GM18870 (cell line): Measurements from ENCODE around the gene DNAAF5.

Experiments
- ATAC-seq: cut with Tn5 transposase; IDR thresholded peaks from one replicate; pipeline ENCODE4 v1.9.1; 2021; ENCODE audit warnings: moderate library complexity; ENCODE audit not compliant: unreplicated experiment

DNAAF5 gene

DNA sequence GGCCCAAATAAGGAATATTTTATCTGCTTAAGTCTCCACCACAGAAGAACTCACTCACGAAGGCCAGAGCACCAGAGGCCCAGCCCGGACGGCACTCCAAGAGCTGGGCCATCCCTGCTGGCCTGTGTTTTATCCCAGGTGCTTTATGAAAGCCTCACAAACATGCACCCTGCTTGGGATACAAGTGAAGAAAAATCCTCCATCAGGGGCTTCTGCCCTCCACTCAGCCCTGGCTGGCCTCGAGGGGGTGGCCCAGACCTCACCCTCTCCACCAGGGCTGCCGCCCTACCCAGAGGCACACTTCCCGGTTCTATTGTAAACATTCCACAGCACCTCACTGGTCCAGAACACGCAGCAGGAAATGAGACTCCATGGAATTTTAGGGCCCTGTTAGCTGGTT is 19.8 kb upstream of the DNAAF5 start:
- no peak for ATAC-seq

DNA sequence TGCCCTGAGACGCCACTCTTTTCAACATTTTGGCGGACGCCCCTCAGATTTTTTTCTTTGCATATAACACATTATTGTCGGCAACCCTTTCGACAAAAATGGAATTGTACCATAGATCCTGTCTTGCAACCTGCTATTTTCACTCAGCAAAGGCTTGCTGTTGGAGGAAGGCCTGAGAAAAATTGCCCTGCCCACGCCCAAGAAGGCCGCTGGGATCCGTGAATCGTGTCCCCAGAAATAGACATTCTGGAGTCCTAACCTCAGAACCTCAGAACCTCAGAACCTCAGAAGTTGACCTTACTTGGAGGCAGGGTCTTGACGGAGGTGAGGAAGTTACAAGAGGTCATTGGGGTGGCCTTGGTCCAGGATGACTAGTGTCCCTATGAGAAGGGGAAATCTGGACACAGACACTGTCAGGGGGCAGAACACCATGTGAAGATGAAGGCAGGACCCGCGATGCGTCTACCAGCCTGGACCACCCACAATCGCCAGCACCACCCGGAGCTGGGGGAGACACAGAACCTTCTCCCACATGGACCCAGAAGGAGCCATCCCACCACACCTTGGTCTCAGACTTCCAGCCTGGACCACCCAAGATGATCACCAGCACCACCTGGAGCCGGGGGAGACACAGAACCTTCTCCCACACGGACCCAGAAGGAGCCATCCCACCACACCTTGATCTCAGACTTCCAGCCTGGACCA is 19.1 kb upstream of the DNAAF5 start:
- no peak for ATAC-seq

DNA sequence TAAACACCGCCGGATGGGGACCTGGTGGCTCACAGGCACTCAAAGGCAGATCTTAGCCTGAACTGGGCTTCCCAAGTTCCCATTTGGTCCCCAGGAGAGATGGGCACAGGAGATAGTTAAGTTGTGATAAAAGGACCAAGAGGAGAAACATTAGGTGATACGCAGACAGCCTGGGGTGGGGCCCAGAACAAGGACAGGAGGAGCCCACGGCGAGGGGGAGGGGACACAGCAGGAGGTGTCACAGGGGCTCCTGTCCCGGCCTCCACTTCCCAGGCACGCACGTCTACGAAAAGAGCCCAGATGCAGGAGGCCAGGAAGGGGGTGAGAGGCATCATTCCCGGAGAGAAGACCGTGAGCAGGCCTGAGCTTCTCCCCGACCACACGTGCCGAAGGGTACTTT is 16.3 kb upstream of the DNAAF5 start:
- ATAC-seq, result no peak

DNA sequence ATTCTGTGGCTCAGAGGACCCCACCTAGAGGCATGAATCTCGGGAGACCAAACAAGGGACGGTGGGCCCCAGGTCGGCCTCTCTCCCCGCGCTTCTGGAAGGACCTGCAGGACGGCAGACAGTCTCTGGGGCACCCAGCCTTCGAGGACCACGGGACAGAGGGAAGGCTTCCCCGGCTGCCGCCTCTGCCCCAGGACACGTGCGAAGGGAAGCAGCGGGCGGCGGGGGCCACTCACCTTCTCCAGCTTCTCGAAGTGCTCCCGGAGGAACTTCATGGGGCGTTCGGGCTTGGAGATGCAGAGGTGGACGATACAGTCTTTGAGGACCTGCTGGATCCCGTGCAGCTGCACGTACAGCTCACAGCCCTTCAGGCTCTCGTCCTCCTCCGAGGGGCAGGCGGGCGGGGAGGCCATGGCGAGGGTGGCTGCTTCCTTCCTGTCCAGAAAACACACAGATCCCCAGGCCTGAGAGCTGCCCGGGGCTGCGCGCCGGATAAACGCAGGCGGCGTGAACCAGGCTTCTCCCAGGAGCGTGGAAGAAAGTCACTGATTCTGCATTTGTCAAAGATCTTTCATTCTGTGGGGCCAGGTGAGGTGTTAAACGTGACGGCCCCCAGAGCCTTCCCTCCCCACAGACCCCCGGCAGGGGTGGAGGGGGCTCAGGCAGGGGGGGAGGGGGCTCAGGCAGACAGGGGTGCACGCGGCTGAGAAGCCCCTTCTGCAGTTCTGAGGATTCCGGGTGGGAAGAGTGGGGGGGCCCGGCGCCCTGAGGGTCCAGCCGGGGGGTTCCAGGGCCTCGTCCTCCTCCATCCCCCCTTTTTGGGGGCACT is 15.2 kb upstream of the DNAAF5 start:
- ATAC-seq, result no peak

DNA sequence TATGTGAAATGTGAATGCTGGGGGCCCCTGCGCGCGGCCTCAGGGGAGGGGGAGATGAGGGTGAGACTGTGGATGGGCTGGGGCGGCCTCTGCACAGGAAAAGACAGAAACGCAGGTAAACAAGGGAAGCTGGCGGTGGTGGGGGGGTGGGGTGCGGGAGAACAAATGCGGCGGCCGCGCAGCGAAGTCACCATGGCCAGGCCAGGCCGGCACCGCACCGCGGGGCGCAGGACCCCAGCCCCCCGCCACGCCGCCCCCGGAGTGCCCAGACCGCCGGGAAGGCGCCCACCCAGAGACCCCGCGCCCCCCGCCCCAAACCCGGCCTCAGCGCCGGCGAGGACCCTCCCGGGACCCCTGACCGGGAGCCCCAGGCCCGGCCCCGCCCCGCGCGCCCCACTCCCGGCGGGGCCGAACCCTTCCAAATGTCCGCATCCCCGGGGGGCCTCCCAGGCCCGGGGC is 14.5 kb upstream of the DNAAF5 start:
- no peak for ATAC-seq

DNA sequence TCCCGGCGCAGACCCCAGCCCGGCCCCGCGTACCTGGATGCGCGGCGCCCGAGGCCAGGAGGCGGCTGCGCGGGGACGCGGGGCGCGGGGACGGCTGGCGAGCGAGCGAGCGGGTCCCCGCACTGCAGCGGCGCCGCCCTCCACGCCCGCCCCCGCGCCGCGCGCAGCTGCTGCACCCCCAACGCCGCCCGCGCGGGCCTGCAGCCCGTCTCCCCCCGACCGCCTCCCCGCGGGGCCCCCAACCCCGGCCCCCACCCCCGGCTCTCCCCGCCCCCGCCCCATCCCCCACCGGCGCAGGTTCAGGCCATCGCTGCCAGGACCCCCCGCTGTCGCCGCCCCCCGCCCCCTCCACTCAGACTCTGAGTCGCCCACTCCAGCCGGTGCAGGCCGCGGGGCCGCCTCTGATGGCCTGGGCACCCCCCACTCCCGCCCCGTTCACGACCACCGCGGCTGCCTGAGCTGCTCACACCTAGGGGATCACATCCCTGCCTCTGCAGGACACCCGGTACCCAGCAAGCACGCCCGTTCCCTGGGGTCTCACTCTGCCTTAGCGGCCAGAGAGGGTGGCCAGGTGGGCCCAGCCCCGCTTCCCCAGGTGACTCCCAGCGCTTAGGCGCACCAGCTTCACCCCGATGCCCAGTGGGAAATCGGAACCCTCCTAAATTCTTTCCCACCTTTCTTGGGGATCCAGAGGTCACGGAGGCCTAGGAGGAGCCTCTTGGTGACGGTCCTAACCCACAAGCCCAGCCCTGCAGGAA is 13.9 kb upstream of the DNAAF5 start:
- ATAC-seq, result no peak

DNA sequence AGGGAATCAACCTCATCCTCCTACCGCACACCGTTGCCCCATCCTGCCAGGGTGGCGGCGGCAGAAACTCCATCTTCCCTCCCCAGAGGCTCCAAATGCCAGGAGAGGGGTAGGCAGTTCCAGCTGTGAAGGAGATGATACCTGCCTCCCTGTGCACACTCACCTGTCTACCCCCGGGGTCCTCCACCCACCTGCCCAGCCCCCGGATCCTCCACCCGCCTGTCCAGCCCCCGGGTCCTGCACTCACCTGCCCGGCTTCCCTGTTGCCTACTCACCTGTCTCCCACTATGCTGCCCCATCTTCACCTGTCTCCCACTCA is 13.4 kb upstream of the DNAAF5 start:
- ATAC-seq, result no peak

DNA sequence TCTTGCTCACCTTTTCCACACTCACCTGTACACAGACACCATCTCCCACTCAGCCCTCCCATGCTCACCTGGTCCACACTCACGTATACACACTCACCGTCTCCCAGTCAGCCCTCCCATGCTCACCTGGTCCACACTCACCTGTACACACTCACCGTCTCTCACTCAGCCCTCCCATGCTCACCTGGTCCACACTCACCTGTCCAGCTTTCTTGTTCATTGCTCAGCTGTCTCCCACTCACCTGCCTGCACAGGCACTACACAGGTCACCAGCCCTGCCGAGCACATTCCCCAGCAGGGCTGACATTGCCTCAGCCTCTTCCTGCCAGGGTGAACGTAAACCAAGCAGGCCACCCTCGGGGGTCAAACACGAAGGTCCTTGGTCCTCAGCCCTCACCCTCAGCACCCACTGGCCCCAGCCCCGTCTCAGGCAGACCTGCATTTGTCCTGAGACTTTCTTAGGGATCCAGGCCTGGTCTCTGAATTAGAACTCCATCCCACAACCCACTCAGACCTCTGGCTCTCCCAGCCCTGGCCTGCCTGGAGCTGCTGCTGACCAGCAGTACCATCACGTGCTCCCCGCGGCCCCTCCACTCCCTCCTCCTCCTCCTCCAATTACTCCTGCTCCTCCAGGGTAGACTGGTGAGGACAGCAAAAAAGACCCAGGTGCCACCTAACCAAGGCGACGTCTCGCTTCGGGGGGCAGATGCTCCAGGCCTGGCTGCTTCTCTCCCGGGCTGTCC is 12.8 kb upstream of the DNAAF5 start:
- ATAC-seq, result no peak

DNA sequence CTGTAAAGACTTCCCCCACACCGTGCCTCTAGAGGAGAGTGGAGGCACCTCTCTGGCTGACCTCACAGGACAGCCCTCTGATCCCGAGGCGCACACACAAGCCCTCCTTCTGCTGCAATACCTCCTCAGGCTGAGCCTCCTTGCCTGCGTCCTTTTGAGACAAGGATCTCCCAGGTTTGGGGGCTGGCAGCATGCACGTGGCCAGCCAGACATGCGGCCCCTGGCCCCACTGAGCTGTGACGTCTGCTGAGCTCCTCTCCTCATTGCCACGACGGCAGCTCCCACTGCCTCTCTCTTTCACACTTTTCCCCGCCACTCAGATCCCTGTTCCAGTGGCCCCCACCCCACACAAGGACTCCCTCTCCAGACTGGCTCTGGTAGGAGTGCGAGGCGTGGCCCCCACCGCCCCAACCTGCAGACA is 12.2 kb upstream of the DNAAF5 start:
- no peak for ATAC-seq

DNA sequence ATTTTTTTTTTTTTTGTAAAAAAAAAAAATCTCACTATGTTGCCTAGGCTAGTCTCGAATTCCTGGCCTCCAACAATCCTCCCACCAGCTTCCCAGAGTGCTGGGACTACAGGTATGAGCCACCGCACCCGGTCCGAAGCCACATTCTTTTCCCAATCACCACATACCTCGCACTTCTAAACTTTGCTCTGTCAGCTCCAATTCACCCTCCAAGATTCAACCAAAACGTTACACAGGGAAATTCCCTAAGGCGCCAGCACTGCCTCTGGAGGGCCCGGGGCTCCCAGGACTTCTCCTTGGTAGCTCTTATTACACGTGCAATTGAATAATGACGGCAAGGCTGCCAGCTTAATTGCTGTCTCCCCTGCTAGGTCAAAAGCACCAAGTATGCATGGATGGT is 10.3 kb upstream of the DNAAF5 start:
- ATAC-seq, result no peak

DNA sequence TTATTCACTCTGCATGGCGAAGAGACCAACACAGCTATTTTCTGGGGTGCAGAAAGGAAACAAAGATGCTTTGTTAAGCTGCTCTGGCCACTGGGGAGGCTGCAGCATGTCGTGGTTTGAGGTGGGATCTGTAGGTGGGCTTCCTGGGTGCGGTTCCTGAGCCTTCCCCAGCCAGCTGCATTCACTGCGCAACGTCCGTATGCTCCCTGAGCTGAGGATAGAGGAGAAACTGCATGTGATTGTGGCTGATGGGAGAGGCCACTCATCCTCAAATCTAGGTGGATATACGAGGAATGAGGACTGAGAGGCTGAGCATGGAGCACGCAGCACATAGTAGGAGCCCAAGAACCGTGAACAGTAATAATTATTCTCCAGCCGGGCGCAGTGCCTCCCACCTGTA is 9.9 kb upstream of the DNAAF5 start:
- ATAC-seq, result no peak

DNA sequence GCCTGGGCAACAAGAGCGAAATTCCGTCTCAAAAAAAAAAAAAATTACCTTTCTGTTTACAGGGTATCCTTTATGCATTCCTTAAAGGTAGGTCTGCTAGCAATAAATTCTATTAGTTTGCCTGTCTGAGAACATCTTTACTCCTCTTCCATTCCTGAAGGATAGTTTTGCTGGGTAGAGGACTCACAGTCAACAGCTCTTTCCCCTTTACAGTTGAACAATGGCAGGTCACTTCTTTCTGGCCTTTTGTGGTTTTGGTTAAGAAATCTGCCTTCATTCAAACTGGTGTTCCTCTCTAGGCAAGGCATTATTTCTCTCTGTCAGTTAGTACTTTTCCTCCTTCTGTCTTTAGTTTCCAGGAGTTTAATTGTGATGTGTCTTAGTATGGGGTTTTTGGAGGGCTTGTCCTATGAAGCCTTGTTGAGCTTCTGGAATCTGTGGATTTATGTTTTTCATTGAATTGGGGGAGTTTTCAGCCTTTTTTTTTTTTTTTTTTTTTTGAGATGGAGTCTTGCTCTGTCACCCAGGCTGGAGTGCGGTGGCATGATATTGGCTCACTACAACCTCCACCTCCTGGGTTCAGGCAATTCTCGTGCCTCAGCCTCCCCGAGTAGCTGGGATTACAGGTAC is 4.8 kb upstream of the DNAAF5 start:
- ATAC-seq, result no peak

DNA sequence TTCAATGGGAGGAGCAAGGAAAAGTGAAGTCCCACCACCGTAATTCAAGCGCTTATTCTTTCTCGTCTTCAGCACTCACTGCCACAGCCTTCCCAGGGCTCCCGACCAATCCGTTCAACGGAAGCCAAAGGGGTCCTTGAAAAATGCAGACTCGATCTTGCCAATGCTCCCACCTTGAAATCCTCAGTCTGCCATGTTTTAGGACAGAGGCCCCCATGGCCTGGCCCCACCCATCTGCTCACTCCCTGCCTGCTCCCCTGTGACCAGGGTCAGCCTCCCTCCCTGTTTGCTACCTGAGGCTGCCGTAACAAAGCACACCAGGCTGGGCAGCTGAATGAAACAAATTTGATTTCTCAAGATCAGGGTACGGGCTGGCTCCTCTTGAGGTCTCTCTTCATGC is 3.0 kb upstream of the DNAAF5 start:
- ATAC-seq, result no peak

DNA sequence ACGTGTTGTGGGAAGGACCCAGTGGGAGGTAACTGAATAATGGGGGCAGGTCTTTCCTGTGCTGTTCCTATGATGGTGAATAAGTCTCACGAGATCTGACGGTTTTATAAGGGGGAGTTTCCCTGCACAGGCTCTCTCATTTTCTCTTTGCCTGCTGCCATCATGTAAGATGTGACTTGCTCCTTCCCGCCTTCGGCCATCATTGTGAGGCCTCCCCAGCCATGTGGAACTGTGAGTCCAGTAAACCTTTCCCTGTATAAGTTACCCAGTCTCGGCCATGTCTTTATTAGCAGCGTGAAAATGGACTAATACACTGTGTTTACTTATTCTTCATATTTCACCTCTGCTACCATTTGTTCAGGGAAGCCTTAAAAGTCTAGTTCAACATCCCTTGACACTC is 2.2 kb upstream of the DNAAF5 start:
- no peak for ATAC-seq

DNA sequence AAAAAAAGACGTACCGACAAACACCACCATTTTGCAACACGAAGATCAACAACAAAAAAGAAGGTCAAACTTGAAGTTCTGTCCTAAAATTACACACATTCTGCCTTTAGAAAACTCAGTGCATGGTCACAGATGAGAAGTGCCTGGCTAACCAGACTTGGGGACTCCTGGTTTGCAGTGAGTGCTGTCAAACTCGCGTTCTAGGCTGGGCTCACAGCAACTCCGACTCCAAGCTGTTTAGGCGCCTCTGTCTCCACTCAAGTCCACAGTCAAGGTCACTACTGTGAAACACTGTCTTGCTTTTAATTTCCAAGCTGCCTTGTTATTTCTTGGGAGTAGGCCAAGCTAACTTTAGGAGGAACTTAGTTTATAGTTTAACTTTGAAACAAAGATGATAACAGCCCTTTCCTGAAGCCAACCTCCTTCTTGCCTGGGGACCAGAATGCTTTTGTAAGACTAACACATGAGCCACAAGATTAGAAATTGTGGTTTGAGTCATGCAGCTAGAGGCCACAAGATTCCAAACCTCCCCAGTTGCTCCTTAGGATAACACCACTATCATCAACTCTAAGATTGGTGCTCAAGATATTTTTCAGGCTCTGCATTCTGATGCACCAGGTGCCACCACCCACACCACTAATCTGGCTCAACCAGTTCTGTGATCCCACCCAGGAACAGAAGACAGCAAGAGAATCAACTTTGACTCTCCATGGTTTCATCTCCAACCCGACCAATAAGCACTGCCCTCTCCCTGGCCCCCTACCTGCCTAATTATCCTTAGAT is 1.1 kb upstream of the DNAAF5 start:
- ATAC-seq, result no peak

DNA sequence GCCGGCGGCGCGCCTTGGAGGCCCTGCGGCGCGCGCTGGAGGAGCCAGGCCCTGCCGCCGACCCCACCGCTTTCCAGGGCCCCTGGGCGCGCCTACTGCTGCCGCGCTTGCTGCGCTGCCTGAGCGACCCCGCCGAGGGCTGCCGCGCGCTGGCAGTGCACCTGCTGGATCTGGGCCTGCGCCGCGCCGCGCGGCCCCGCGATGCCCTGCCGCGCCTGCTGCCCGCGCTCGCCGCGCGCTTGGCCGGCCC is 280 bp downstream of the DNAAF5 start:
- no peak for ATAC-seq

DNA sequence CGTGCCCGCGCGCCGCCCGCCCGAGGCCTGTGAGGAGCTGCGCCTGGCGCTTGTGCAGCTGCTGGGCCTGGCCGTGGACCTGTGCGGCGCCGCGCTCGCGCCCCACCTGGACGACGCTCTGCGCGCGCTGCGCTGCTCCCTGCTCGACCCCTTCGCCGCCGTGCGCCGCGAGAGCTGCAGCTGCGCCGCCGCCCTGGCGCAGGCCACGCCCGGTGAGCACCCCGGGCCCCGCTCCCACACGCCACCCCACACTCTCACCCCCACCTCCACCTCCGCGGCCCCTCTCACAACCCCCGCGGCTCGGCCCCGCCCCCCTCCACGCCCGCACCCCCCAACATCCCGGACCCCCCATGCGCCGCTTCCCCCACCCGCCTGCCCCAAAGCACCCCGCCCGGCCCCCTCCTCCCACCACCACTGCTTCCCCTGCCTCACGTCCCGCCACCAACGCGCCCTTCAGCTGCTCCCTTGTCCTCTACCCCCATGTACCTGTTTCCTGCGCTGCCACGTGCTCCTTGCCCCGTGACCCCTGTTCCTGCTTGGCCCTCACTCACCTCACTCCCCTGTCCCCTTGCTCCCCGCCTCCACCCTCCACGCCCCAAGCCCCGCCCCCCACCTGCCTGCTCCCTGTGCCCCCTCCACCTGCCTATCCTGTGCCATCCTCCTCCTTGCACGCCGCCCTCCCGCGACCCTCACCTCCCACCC is 756 bp downstream of the DNAAF5 start, which contains the start of gene PRKAR1B:
TSS of gene PRKAR1B (minus strand) at position 178 of the 702 bp plus-strand sequence. CDS start 15,776 bp downstream, outside the sequence.
- ATAC-seq, result no peak

DNA sequence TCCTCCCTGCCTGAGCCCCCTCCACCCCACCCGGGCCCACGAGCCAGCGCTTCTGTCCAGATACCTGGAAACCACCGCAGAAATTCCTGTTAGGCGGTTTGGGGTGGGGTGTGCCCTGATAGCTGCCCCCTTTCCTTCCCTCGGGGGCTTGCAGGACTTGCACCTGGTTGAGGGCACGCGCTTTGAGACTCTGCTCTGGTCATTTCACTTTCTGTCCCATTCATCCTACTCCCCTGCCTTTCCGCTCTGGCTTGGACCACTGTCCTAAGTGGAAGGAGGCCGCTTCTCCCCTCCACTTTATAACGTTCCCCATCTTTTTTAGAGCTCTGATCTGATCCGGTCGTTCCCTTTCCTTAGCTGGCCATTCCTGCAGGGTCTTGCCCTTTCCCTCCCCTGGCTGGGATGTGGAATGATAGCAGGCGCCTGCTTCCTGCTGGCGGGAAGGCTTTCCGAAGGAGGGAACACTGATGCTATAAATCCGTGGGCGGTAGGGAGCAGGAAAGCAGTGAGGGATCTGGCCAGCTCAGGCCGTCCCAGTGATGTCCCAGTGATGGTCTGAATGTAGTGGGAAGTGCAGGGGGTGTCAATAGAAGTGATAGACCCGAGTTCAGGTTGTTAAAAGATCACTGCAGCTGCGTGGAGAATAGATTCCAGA is 1.4 kb downstream of the DNAAF5 start:
- ATAC-seq, result no peak

DNA sequence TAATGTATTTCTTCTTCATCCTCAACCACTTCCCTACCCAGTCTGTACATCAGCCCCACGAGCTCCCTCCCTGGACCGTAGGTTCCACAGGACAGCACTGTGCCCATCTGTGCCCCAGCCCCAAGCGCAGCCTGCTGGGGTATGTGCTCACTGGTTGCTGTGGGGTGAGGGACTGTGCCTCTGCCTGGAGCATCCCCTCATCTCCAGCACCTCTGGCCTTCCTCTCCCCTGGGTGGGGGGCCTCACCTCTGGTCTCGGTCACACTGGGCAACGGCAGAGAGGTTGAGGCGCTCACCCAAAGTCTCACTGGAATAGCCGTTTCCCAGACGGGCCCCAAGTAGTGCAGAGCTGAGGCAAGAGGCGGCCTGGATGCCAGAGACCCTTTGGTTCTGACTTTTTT is 2.1 kb downstream of the DNAAF5 start:
- no peak for ATAC-seq
